WTC11 (cell line): ENCODE results near the gene GPRASP2. TPM values are rescaled to one million over a fixed set of nuclear protein-coding genes. Genes with fewer than 3 reads are reported as not detected.

Experiments
- CBFB ChIP-seq: sonication (generic); formaldehyde crosslinking; IDR thresholded peaks from 2 replicates; pipeline ENCODE4 v1.8.1; 2022; ENCODE audit warnings: mild to moderate bottlenecking, low read depth, missing genetic modification reagents
- JUN ChIP-seq: sonication (generic); formaldehyde crosslinking; IDR thresholded peaks from 2 replicates; pipeline ENCODE4 v1.8.0; 2023; ENCODE audit warnings: mild to moderate bottlenecking, missing genetic modification reagents
- KAT7 ChIP-seq: sonication (generic); formaldehyde crosslinking; IDR thresholded peaks from 2 replicates; pipeline ENCODE4 v1.8.1; 2023; ENCODE audit warnings: missing genetic modification reagents, mild to moderate bottlenecking, borderline replicate concordance
- NR1H2 ChIP-seq: sonication (generic); formaldehyde crosslinking; IDR thresholded peaks from 2 replicates; pipeline ENCODE4 v1.9.0; 2021; ENCODE audit warnings: mild to moderate bottlenecking, moderate library complexity, missing genetic modification reagents
- ZBTB21 ChIP-seq: sonication (generic); formaldehyde crosslinking; IDR thresholded peaks from 2 replicates; pipeline ENCODE4 v1.8.1; 2023; ENCODE audit warnings: mild to moderate bottlenecking, missing genetic modification reagents, borderline replicate concordance
- ZNF121 ChIP-seq: sonication (generic); formaldehyde crosslinking; IDR thresholded peaks from 2 replicates; pipeline ENCODE4 v1.8.0; 2023; ENCODE audit warnings: missing genetic modification reagents
- ZNF138 ChIP-seq: sonication (generic); formaldehyde crosslinking; conservative IDR thresholded peaks from 2 replicates; pipeline ENCODE4 v1.8.1; 2022; ENCODE audit warnings: mild to moderate bottlenecking, moderate library complexity, missing genetic modification reagents
- ZNF263 ChIP-seq: sonication (generic); formaldehyde crosslinking; IDR thresholded peaks from 2 replicates; pipeline ENCODE4 v1.8.1; 2022; ENCODE audit warnings: low read depth, mild to moderate bottlenecking, moderate library complexity, missing genetic modification reagents
- ZNF317 ChIP-seq: sonication (generic); formaldehyde crosslinking; IDR thresholded peaks from 2 replicates; pipeline ENCODE4 v1.8.1; 2023; ENCODE audit warnings: low read depth, mild to moderate bottlenecking, moderate library complexity, missing genetic modification reagents, borderline replicate concordance
- ZNF396 ChIP-seq: fragments of 250-450 bp; sonication (Bioruptor Pico); IDR thresholded peaks from 2 replicates; pipeline ENCODE4 v1.8.0; 2021; ENCODE audit warnings: mild to moderate bottlenecking, moderate library complexity, borderline replicate concordance
- total RNA-seq: library from RNA; stranded (reverse); gene quantifications from 3 replicates; pipeline ENCODE4 v1.2.3, GENCODE V29; 2021
- TF ChIP-seq, protein P1 (sequence below): sonication (generic); formaldehyde crosslinking; IDR thresholded peaks from 2 replicates; pipeline ENCODE4 v1.8.1; 2023; ENCODE audit warnings: mild to moderate bottlenecking, missing genetic modification reagents, borderline replicate concordance
- TF ChIP-seq, protein P2 (sequence below): sonication (generic); formaldehyde crosslinking; IDR thresholded peaks from 2 replicates; pipeline ENCODE4 v1.8.1; 2023; ENCODE audit warnings: mild to moderate bottlenecking, missing genetic modification reagents, moderate library complexity
- TF ChIP-seq, protein P3 (sequence below): fragments of 250-450 bp; sonication (Bioruptor Pico); IDR thresholded peaks from 2 replicates; pipeline ENCODE4 v1.9.0; 2021; ENCODE audit warnings: mild to moderate bottlenecking, borderline replicate concordance
- TF ChIP-seq, protein P4 (sequence below): sonication (generic); formaldehyde crosslinking; conservative IDR thresholded peaks from 2 replicates; pipeline ENCODE4 v1.8.1; 2023; ENCODE audit warnings: mild to moderate bottlenecking, low read depth, missing genetic modification reagents, moderate library complexity
- TF ChIP-seq, protein P5 (sequence below): sonication (generic); formaldehyde crosslinking; IDR thresholded peaks from 2 replicates; pipeline ENCODE4 v1.8.0; 2022; ENCODE audit warnings: mild to moderate bottlenecking, missing genetic modification reagents
- TF ChIP-seq, protein P6 (sequence below): sonication (generic); formaldehyde crosslinking; IDR thresholded peaks from 2 replicates; pipeline ENCODE4 v1.8.1; 2022; ENCODE audit warnings: low read depth, missing genetic modification reagents, borderline replicate concordance

GPRASP2 gene
- total RNA-seq, 1 experiment from 2014 or later = 18.5 TPM

DNA sequence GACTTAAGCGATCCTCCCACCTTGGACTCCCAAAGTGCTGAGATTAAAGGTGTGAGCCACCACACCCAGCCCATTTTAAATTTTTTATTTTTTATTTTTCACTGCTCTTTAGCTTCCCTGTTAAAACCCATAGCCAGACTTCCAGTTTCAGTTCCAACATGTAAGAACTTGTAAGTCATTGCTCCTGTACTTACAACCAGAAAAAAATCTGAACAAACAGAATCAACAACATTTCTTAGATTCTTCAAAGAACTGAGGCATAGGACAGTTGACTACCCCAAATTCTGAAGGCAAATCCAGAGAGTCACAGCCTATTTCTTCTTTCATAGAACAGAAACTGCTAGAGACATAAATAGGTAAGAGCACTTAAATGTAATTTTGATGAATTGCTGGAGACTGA lies 16.4 kb downstream of the GPRASP2 start (continued):
- TF ChIP-seq, protein P1, sequence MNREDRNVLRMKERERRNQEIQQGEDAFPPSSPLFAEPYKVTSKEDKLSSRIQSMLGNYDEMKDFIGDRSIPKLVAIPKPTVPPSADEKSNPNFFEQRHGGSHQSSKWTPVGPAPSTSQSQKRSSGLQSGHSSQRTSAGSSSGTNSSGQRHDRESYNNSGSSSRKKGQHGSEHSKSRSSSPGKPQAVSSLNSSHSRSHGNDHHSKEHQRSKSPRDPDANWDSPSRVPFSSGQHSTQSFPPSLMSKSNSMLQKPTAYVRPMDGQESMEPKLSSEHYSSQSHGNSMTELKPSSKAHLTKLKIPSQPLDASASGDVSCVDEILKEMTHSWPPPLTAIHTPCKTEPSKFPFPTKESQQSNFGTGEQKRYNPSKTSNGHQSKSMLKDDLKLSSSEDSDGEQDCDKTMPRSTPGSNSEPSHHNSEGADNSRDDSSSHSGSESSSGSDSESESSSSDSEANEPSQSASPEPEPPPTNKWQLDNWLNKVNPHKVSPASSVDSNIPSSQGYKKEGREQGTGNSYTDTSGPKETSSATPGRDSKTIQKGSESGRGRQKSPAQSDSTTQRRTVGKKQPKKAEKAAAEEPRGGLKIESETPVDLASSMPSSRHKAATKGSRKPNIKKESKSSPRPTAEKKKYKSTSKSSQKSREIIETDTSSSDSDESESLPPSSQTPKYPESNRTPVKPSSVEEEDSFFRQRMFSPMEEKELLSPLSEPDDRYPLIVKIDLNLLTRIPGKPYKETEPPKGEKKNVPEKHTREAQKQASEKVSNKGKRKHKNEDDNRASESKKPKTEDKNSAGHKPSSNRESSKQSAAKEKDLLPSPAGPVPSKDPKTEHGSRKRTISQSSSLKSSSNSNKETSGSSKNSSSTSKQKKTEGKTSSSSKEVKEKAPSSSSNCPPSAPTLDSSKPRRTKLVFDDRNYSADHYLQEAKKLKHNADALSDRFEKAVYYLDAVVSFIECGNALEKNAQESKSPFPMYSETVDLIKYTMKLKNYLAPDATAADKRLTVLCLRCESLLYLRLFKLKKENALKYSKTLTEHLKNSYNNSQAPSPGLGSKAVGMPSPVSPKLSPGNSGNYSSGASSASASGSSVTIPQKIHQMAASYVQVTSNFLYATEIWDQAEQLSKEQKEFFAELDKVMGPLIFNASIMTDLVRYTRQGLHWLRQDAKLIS (CRISPR knock-in tag) = no peak
- TF ChIP-seq, protein P2, sequence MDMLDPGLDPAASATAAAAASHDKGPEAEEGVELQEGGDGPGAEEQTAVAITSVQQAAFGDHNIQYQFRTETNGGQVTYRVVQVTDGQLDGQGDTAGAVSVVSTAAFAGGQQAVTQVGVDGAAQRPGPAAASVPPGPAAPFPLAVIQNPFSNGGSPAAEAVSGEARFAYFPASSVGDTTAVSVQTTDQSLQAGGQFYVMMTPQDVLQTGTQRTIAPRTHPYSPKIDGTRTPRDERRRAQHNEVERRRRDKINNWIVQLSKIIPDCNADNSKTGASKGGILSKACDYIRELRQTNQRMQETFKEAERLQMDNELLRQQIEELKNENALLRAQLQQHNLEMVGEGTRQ = no peak
- TF ChIP-seq, protein P3, sequence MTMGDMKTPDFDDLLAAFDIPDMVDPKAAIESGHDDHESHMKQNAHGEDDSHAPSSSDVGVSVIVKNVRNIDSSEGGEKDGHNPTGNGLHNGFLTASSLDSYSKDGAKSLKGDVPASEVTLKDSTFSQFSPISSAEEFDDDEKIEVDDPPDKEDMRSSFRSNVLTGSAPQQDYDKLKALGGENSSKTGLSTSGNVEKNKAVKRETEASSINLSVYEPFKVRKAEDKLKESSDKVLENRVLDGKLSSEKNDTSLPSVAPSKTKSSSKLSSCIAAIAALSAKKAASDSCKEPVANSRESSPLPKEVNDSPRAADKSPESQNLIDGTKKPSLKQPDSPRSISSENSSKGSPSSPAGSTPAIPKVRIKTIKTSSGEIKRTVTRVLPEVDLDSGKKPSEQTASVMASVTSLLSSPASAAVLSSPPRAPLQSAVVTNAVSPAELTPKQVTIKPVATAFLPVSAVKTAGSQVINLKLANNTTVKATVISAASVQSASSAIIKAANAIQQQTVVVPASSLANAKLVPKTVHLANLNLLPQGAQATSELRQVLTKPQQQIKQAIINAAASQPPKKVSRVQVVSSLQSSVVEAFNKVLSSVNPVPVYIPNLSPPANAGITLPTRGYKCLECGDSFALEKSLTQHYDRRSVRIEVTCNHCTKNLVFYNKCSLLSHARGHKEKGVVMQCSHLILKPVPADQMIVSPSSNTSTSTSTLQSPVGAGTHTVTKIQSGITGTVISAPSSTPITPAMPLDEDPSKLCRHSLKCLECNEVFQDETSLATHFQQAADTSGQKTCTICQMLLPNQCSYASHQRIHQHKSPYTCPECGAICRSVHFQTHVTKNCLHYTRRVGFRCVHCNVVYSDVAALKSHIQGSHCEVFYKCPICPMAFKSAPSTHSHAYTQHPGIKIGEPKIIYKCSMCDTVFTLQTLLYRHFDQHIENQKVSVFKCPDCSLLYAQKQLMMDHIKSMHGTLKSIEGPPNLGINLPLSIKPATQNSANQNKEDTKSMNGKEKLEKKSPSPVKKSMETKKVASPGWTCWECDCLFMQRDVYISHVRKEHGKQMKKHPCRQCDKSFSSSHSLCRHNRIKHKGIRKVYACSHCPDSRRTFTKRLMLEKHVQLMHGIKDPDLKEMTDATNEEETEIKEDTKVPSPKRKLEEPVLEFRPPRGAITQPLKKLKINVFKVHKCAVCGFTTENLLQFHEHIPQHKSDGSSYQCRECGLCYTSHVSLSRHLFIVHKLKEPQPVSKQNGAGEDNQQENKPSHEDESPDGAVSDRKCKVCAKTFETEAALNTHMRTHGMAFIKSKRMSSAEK (CRISPR knock-in tag) = no peak
- TF ChIP-seq, protein P4, sequence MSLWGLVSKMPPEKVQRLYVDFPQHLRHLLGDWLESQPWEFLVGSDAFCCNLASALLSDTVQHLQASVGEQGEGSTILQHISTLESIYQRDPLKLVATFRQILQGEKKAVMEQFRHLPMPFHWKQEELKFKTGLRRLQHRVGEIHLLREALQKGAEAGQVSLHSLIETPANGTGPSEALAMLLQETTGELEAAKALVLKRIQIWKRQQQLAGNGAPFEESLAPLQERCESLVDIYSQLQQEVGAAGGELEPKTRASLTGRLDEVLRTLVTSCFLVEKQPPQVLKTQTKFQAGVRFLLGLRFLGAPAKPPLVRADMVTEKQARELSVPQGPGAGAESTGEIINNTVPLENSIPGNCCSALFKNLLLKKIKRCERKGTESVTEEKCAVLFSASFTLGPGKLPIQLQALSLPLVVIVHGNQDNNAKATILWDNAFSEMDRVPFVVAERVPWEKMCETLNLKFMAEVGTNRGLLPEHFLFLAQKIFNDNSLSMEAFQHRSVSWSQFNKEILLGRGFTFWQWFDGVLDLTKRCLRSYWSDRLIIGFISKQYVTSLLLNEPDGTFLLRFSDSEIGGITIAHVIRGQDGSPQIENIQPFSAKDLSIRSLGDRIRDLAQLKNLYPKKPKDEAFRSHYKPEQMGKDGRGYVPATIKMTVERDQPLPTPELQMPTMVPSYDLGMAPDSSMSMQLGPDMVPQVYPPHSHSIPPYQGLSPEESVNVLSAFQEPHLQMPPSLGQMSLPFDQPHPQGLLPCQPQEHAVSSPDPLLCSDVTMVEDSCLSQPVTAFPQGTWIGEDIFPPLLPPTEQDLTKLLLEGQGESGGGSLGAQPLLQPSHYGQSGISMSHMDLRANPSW (CRISPR knock-in tag) = no peak
- TF ChIP-seq NR1H2 (CRISPR knock-in tag) (no peak), CBFB (CRISPR knock-in tag) (no peak), JUN (CRISPR knock-in tag) (no peak), ZNF317 (CRISPR knock-in tag) (no peak), ZBTB21 (no peak), ZNF138 (CRISPR knock-in tag) (no peak), ZNF263 (CRISPR knock-in tag) (no peak), ZNF121 (CRISPR knock-in tag) (no peak), ZNF396 (CRISPR knock-in tag) (no peak), KAT7 (CRISPR knock-in tag) (no peak)
- TF ChIP-seq, protein P5, sequence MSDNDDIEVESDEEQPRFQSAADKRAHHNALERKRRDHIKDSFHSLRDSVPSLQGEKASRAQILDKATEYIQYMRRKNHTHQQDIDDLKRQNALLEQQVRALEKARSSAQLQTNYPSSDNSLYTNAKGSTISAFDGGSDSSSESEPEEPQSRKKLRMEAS (CRISPR knock-in tag) = no peak
- TF ChIP-seq, protein P6, sequence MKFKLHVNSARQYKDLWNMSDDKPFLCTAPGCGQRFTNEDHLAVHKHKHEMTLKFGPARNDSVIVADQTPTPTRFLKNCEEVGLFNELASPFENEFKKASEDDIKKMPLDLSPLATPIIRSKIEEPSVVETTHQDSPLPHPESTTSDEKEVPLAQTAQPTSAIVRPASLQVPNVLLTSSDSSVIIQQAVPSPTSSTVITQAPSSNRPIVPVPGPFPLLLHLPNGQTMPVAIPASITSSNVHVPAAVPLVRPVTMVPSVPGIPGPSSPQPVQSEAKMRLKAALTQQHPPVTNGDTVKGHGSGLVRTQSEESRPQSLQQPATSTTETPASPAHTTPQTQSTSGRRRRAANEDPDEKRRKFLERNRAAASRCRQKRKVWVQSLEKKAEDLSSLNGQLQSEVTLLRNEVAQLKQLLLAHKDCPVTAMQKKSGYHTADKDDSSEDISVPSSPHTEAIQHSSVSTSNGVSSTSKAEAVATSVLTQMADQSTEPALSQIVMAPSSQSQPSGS (CRISPR knock-in tag) = no peak
